Activated T-cell treated with anti-CD3 and anti-CD28 coated beads, Interleukin-2, amount 50 U/mL, for 72 hours (primary cell): ENCODE data around the gene PIPOX. TPM values are rescaled to one million over a fixed set of nuclear protein-coding genes. Genes with fewer than 3 reads are reported as not detected.

ENCODE experiments used
- ATAC-seq, 2 donors: fragments of 150-1000 bp; cut with Tn5 transposase; replicated peaks in 1 of 2; 2 replicates each; pipeline ENCODE4 v1.10.0; 2021; ENCODE audit warnings: moderate library complexity in 2 of 2, mild to moderate bottlenecking in 1 of 2
- DNase-seq, 2 donors: peaks; one replicate each; pipeline ENCODE4 v3.0.0; 2021 to 2022; ENCODE audit warnings: mixed read lengths in 1 of 2
- H3K27ac Mint-ChIP-seq: one replicate; pipeline ENCODE4 v1.8.0; 2022; ENCODE audit warnings: mild to moderate bottlenecking, moderate library complexity, mixed read lengths
- H3K27me3 Mint-ChIP-seq: one replicate; pipeline ENCODE4 v1.8.0; 2022; ENCODE audit warnings: low read depth, mixed read lengths
- H3K36me3 Mint-ChIP-seq, 2 donors: one replicate each; pipeline ENCODE4 v1.8.0; 2022; ENCODE audit warnings: mixed read lengths in 2 of 2, mild to moderate bottlenecking in 1 of 2; ENCODE audit not compliant: insufficient read depth in 2 of 2
- H3K4me1 Mint-ChIP-seq: one replicate; pipeline ENCODE4 v1.8.0; 2022; ENCODE audit warnings: low read depth, mixed read lengths
- H3K4me3 Mint-ChIP-seq, 2 donors: one replicate each; pipeline ENCODE4 v1.8.0; 2022; ENCODE audit warnings: mild to moderate bottlenecking in 2 of 2, mixed read lengths in 2 of 2, moderate library complexity in 2 of 2
- H3K9me3 Mint-ChIP-seq, 2 donors: one replicate each; pipeline ENCODE4 v1.8.0; 2022; ENCODE audit warnings: mixed read lengths in 2 of 2
- total RNA-seq, 2 donors: library from RNA; stranded (reverse); gene quantifications; one replicate each; pipeline ENCODE4 v1.2.3, GENCODE V29; 2022

PIPOX gene
- total RNA-seq, 2 donors from 2014 or later: 9.4 to 13.7 TPM

DNA sequence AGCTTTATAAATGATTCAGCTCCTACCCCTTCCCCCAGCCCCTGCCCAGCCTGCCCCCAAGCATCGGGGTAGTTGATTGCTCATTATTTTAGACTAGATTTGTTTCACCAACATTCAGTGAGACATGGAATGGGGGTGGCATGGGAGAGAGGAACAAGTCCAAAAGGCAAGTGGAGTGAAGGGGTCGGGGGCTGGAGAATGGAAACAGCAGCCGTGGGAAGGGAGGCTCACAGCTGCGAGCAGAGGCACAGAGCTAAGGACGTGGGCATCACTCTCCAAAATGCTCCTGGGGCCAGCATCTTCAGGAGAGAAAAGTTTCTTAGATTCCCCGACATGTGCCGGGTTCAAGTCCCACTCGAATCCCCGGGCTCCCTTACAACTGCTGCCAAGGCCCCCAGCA, 19.3 kb downstream of the PIPOX start:
- no peaks in the 10 kb centered on the region for H3K27me3 Mint-ChIP-seq
- H3K4me3 Mint-ChIP-seq: no peak overlapping the region
- ATAC-seq: no peak
- no peaks in the 10 kb centered on the region for H3K36me3 Mint-ChIP-seq
- H3K27ac Mint-ChIP-seq: no peak overlapping the region
- no peak for DNase-seq
- no peaks in the 10 kb centered on the region for H3K9me3 Mint-ChIP-seq
- H3K4me1 Mint-ChIP-seq: peaks cover 19% of the 10 kb centered on the region

DNA sequence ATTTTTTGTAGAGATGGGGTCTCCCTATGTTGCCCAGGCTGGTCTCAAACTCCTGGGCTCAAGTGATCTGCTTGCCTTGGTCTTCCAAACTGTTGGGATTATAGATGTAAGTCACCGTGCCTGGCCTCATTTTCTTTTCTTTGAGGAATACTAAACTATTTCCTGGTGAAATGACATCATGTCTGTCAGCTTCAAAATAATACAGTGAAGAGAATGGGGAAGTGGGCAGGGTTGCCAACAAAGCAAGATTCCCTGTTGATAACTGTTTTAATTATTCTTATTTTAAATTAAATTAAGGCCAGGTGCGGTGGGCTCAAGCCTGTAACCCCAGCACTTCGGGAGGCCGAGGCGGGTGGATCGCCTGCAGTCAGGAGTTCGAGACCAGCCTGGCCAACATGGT, 21.1 kb downstream of the PIPOX start:
- H3K4me1 Mint-ChIP-seq: peaks cover 19% of the 10 kb centered on the region
- H3K9me3 Mint-ChIP-seq: no peaks in the 10 kb centered on the region
- H3K27me3 Mint-ChIP-seq: no peaks in the 10 kb centered on the region
- ATAC-seq: no peak
- peak overlapping the region; percentile 26 for H3K27ac Mint-ChIP-seq
- no peaks in the 10 kb centered on the region for H3K36me3 Mint-ChIP-seq
- H3K4me3 Mint-ChIP-seq: no peak overlapping the region
- DNase-seq: no peak

DNA sequence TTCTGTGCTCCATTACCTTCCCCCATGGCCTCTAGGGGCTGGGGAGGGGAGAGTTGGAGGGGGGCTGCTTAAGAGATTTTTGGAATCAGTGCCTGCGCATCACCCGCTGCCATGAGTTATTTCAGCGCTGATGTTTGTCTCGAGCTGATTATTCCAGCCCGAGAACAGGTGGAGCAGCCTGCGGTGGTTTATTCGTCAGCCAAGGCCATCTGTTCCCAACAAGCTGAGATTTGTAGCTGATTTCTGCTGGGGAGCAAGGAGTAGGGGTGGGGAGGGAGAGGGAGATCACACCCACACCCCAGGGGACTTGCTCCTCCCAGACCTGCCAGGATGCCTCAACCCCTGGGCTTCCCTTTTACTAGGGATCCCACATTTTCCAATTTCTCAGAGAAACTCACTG, 23.1 kb downstream of the PIPOX start:
- no peak overlapping the region for H3K27ac Mint-ChIP-seq
- H3K36me3 Mint-ChIP-seq: no peaks in the 10 kb centered on the region
- no peaks in the 10 kb centered on the region for H3K27me3 Mint-ChIP-seq
- ATAC-seq: no peak
- no peak overlapping the region for H3K4me3 Mint-ChIP-seq
- H3K4me1 Mint-ChIP-seq: peaks cover under 1% of the 10 kb centered on the region
- no peak for DNase-seq
- H3K9me3 Mint-ChIP-seq: no peaks in the 10 kb centered on the region

DNA sequence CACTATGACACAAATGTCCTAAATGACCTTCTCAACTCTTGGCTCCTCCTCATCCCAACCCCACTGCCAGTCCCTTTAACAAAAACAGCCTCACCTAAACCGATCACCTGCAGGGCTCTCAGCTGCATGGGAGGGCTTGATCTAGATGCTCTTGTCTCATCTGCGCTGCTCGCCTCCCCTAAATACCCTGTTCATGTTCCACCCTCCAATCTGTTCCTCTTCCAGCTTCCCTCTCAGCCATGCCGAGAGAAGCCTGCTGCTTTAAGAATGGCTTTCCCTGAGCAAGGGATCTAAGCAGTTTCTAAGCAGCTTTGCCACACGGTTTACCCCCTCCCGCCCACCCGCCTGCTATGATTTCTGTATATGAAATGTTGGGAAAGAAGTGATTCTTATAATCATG, 23.7 kb downstream of the PIPOX start:
- Mint-ChIP-seq H3K9me3 (no peaks in the 10 kb centered on the region), H3K27ac (no peak overlapping the region), H3K4me3 (no peak overlapping the region), H3K4me1 (no peaks in the 10 kb centered on the region), H3K36me3 (no peaks in the 10 kb centered on the region), H3K27me3 (no peaks in the 10 kb centered on the region)
- no peak for DNase-seq
- ATAC-seq: no peak

DNA sequence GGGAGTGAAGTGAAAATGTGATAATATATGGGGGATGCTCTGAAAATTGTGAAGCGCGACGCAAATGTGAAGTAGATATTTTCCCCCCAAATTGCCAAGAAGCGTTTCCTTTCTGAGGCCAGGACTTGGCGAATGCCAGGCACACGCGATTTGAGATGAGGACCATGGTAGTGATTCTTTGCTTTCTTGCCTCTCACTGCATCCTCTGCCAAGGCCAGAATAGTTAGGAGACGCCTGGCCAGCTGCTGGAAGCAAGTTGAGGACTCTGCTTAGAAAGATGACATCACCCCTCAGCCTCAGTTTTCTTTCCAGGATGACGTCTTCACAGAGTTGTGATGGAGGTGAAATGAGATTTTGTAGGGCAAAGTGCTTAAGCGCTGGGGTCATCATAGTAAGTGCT, 25.9 kb downstream of the PIPOX start:
- Mint-ChIP-seq H3K27ac (no peak overlapping the region), H3K27me3 (no peaks in the 10 kb centered on the region), H3K4me3 (no peak overlapping the region), H3K4me1 (no peaks in the 10 kb centered on the region), H3K9me3 (no peaks in the 10 kb centered on the region), H3K36me3 (no peaks in the 10 kb centered on the region)
- ATAC-seq (no peak), DNase-seq (no peak)

DNA sequence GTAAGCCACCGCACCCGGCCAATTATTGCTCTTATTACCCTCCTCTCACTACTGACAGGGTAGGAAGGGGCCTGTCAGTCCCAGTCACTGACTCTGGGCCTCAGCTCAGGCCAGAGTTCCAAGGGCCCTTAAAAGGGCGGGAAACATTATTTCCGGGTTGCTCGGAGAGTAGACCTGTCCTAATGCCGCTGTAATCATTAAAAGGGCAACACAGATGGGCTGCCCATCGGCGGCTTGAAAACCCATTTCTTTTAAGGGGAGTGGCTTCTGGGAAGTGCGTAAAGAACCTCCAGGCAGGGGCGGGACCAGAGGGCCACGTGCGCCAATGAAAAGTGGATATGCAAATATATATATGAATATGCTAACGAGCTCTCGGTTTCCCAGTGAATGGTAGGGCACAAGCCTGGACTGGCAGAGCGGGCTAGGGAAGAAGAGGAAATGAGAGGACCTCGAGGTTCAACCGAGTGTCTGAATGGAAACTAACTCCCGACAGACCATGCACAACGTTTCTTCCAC, 26.6 kb downstream of the PIPOX start:
- no peaks in the 10 kb centered on the region for H3K9me3 Mint-ChIP-seq
- H3K27ac Mint-ChIP-seq: no peak overlapping the region
- no peak for ATAC-seq
- no peaks in the 10 kb centered on the region for H3K4me1 Mint-ChIP-seq
- H3K36me3 Mint-ChIP-seq: no peaks in the 10 kb centered on the region
- DNase-seq: no peak
- H3K27me3 Mint-ChIP-seq: no peaks in the 10 kb centered on the region
- H3K4me3 Mint-ChIP-seq: no peak overlapping the region

DNA sequence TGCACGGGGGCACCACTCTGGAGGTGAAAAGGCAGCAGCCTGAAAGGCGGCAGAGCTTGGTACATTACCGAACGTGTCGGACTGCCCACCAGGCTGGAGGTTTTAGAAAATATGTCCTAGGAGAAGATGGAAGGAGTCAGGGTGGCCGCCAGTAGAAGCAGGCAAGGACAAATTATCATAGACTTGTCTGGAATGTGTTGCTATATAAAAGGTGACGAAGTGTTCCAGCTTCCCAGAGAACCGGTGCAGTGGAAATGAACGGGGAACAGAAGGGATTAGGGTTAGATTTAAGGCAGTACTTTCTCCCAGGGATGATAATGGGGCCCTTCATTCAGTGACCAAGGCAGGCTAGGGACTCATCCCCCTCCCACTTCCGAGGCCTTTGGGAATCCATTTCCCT, 27.4 kb downstream of the PIPOX start:
- no peak for DNase-seq
- H3K36me3 Mint-ChIP-seq: no peaks in the 10 kb centered on the region
- no peaks in the 10 kb centered on the region for H3K4me1 Mint-ChIP-seq
- no peak overlapping the region for H3K4me3 Mint-ChIP-seq
- H3K9me3 Mint-ChIP-seq: no peaks in the 10 kb centered on the region
- no peak for ATAC-seq
- H3K27ac Mint-ChIP-seq: no peak overlapping the region
- no peaks in the 10 kb centered on the region for H3K27me3 Mint-ChIP-seq

DNA sequence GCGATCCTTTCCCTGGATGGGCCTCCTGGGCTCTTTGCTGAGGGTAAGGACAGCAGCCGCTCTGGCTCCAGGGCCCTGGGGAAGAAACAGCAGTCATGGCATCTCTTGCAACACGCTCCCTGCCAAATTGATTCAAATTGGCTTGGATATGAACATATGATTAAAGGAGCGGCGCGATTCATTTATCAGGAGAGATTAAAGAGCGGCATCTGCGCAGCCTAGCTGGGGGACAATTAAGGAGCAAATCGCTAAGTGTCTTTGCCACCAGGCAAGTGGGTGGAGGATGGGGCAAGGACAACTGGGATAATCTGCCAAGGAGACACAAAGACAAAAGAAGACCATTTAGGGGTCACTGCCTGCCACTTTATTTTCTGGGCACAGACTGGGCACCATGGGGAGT, 27.8 kb downstream of the PIPOX start:
- Mint-ChIP-seq H3K4me1 (no peaks in the 10 kb centered on the region), H3K9me3 (no peaks in the 10 kb centered on the region), H3K4me3 (no peak overlapping the region), H3K27me3 (no peaks in the 10 kb centered on the region), H3K36me3 (no peaks in the 10 kb centered on the region), H3K27ac (no peak overlapping the region)
- DNase-seq (no peak), ATAC-seq (no peak)

DNA sequence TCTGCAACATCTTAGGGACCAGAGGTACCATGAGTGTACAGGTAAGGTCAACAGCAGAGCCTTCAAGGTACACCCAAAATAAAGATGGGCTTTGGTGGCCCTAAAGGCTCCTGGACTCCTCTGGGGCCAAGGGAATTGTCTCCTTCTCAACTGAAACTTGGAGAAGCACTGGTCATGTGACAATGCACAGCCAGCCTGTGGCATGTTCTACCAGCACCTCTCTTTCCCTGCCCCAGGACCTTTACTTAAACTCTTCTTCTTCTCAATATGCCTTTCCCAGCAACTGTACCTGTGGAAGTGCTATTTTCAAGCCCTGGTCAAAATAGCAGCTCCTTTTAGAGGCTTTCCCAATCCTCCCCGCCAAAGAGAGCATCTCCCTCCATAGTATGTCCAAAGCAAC, 28.4 kb downstream of the PIPOX start:
- H3K4me3 Mint-ChIP-seq: no peak overlapping the region
- H3K27ac Mint-ChIP-seq: no peak overlapping the region
- DNase-seq (no peak), ATAC-seq (no peak)
- no peaks in the 10 kb centered on the region for H3K4me1 Mint-ChIP-seq
- H3K27me3 Mint-ChIP-seq: no peaks in the 10 kb centered on the region
- no peaks in the 10 kb centered on the region for H3K36me3 Mint-ChIP-seq
- H3K9me3 Mint-ChIP-seq: no peaks in the 10 kb centered on the region

DNA sequence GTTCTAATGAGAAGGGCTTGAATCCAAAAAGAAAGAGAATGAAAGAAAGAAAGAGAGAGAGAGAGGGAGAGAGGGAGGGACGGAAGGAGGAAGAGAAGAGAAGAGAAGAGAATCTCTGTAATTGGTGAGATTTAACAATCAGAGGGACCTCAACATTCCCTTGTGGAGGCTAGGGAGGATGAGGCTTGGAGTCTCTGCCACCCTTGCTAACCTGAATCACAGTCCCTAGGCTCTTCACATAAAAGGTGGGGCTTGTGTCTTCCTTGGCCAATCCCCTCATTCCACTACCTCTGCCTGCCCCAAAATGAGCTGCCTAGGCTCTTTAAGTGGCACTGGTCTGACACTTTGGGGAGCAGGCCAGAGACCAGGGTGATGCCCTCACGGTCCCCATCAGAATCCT, 30.1 kb downstream of the PIPOX start:
- H3K9me3 Mint-ChIP-seq: no peaks in the 10 kb centered on the region
- no peak for ATAC-seq
- H3K27me3 Mint-ChIP-seq: no peaks in the 10 kb centered on the region
- no peak overlapping the region for H3K4me3 Mint-ChIP-seq
- H3K27ac Mint-ChIP-seq: no peak overlapping the region
- no peaks in the 10 kb centered on the region for H3K4me1 Mint-ChIP-seq
- no peaks in the 10 kb centered on the region for H3K36me3 Mint-ChIP-seq
- no peak for DNase-seq

DNA sequence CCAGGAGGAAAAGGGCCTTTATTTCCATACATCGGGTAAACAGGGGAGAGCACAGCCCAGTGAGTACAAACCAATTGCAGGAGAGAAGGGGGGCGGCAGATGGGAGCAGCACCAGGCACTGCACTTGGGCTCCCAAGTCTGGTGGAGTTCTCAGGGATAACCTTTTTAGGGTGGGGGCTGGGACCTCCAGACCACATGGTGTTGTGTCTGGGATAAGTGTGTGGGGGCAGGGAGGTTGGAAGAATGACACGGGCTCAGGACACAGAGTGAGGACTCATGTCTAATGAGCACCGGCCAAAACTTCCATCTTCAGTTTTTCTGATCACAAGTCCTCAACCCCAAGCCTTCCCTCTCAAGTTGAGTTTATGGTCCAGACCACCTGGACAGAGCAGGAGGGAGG, 30.6 kb downstream of the PIPOX start:
- Mint-ChIP-seq H3K4me3 (no peak overlapping the region), H3K27ac (no peak overlapping the region), H3K36me3 (no peaks in the 10 kb centered on the region), H3K27me3 (no peaks in the 10 kb centered on the region), H3K4me1 (no peaks in the 10 kb centered on the region), H3K9me3 (no peaks in the 10 kb centered on the region)
- ATAC-seq (no peak), DNase-seq (no peak)

DNA sequence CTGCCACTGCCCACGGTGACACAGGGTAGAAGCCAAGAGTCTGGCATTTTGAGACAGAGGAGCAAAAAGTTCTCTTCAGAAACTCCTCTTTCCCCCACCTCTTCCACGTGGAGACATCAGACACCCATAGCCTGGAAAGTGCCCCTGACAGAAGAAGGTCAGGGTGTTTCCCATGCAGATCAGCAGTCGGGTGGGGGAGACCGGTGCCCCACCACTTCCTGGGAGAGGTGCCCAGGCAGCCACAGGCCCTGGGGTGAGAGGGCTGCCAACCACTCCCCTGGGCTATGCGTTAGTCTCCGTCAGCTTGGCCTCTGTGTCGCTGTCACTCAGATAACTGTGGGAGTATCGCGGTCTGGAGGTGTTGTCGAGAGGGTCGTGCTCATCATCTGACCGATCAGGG, 31.5 kb downstream of the PIPOX start:
- no peaks in the 10 kb centered on the region for H3K4me1 Mint-ChIP-seq
- no peaks in the 10 kb centered on the region for H3K36me3 Mint-ChIP-seq
- ATAC-seq (no peak), DNase-seq (no peak)
- no peaks in the 10 kb centered on the region for H3K27me3 Mint-ChIP-seq
- no peak overlapping the region for H3K4me3 Mint-ChIP-seq
- H3K9me3 Mint-ChIP-seq: no peaks in the 10 kb centered on the region
- no peak overlapping the region for H3K27ac Mint-ChIP-seq

DNA sequence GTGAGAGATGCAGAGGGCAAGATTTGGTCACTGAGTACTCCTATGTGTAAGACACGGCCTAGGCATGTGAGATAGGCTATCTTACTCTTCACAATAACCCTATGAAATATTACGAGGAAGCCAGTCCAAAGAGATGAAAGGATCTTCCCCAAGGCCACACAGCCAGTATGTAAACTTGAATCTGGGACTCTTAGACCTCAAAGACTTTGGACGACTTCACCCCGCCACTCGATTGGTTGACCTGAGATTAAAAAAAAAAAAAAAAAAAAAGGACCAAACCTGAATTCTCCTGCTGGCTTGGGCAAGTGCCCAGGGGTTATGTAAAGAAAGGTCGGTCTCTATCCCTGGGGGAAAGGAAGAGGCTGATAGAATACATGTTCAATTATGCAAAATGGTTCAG, 33.1 kb downstream of the PIPOX start:
- Mint-ChIP-seq H3K4me3 (no peak overlapping the region), H3K27ac (no peak overlapping the region), H3K4me1 (no peaks in the 10 kb centered on the region), H3K27me3 (no peaks in the 10 kb centered on the region), H3K9me3 (no peaks in the 10 kb centered on the region), H3K36me3 (no peaks in the 10 kb centered on the region)
- ATAC-seq (no peak), DNase-seq (no peak)

DNA sequence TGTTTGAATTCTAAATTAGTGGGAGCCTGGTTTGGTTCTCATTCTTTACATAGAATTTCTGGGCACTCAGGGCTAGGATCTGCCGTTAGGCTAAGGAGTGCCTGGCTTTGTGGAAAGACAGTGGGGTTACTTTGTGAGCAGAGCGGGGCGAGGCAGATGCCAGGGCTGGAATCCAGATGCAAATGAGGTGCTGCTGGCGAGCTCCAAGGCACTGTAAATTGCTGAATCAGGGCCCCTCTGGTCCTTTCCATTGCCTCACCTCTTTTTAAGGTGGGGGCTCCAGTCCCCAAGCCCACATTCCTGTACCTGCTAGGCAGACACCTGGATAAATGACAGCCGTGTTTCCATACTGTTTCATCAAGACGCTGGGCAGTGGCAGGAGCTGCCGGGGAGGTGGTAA, 33.8 kb downstream of the PIPOX start:
- H3K27ac Mint-ChIP-seq: peak overlapping the region; percentile 54
- no peaks in the 10 kb centered on the region for H3K36me3 Mint-ChIP-seq
- DNase-seq (no peak), ATAC-seq (no peak)
- no peak overlapping the region for H3K4me3 Mint-ChIP-seq
- no peaks in the 10 kb centered on the region for H3K9me3 Mint-ChIP-seq
- H3K27me3 Mint-ChIP-seq: no peaks in the 10 kb centered on the region
- no peaks in the 10 kb centered on the region for H3K4me1 Mint-ChIP-seq

DNA sequence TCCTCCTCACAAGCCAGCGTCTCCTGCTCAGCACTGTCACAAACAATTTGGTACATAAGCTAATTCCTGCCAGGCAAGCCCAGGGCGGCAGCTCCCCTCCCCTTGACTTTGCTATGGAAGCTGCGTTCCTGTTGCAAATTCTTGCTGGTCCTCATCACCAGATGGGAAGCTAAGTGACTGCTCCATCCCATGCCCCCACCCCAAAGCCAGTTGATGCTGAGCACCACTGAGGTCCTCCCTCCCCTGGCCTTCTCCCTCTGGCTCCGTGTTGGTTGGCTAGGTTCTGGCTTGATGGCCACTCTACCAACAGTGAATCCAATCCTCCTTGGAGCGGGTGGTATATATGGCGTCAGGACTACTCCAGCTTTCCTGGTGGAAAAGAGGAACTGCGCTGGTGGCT, 34.4 kb downstream of the PIPOX start:
- H3K36me3 Mint-ChIP-seq: no peaks in the 10 kb centered on the region
- ATAC-seq (no peak), DNase-seq (no peak)
- H3K27ac Mint-ChIP-seq: no peak overlapping the region
- no peaks in the 10 kb centered on the region for H3K9me3 Mint-ChIP-seq
- H3K4me1 Mint-ChIP-seq: no peaks in the 10 kb centered on the region
- no peak overlapping the region for H3K4me3 Mint-ChIP-seq
- H3K27me3 Mint-ChIP-seq: no peaks in the 10 kb centered on the region
